Mesenchymal stem cell (in vitro differentiated cells and primary cell): ENCODE results near the gene CSF2RB.

ENCODE experiments used
- DNase-seq: peaks from one replicate; pipeline ENCODE4 v3.0.0-alpha.2; 2013
- H2AFZ ChIP-seq: one replicate; pipeline ENCODE4 v1.6.1; 2013; ENCODE audit warnings: low read depth, mild to moderate bottlenecking, control low read depth, inconsistent platforms, low read length, moderate library complexity
- H2AK5ac ChIP-seq: 2 replicates; pipeline ENCODE4 v1.6.1; 2013; ENCODE audit warnings: low read length, moderate library complexity, mild to moderate bottlenecking, inconsistent platforms; ENCODE audit not compliant: severe bottlenecking
- H2BK120ac ChIP-seq: one replicate; pipeline ENCODE4 v1.6.1; 2013; ENCODE audit warnings: low read depth, mild to moderate bottlenecking, inconsistent platforms, low read length, moderate library complexity
- H2BK12ac ChIP-seq, 2 experiments: one replicate each; pipeline ENCODE4 v1.6.1; 2013; ENCODE audit warnings: inconsistent platforms in 2 of 2, low read length in 2 of 2, mild to moderate bottlenecking in 2 of 2, moderate library complexity in 2 of 2, control low read depth in 1 of 2
- H2BK15ac ChIP-seq: one replicate; pipeline ENCODE4 v1.6.1; 2013; ENCODE audit warnings: mild to moderate bottlenecking, low read depth, inconsistent platforms; ENCODE audit not compliant: poor library complexity, severe bottlenecking
- H2BK5ac ChIP-seq: 2 replicates; pipeline ENCODE4 v1.6.1; 2013; ENCODE audit warnings: low read depth, mild to moderate bottlenecking, low read length, control low read depth, inconsistent platforms; ENCODE audit not compliant: poor library complexity, severe bottlenecking
- H3K14ac ChIP-seq, 2 experiments: one replicate each; pipeline ENCODE4 v1.6.1; 2013; ENCODE audit warnings: inconsistent platforms in 2 of 2, low read length in 2 of 2, control low read depth in 1 of 2, mild to moderate bottlenecking in 1 of 2, moderate library complexity in 1 of 2
- H3K18ac ChIP-seq, 2 experiments: one replicate each; pipeline ENCODE4 v1.6.1; 2013; ENCODE audit warnings: inconsistent platforms in 2 of 2, low read length in 2 of 2, control low read depth in 1 of 2, low read depth in 1 of 2, mild to moderate bottlenecking in 1 of 2
- H3K23ac ChIP-seq, 2 experiments: one replicate each; pipeline ENCODE4 v1.6.1; 2013; ENCODE audit warnings: inconsistent platforms in 2 of 2, low read length in 2 of 2, mild to moderate bottlenecking in 2 of 2, moderate library complexity in 2 of 2, control low read depth in 1 of 2
- H3K27ac ChIP-seq: 2 replicates; pipeline ENCODE4 v1.5.1; 2013; ENCODE audit warnings: mild to moderate bottlenecking, moderate library complexity, low read length, control low read depth, inconsistent platforms; ENCODE audit not compliant: poor library complexity, severe bottlenecking
- H3K27me3 ChIP-seq, 2 experiments: 2 replicates each; pipeline versions ENCODE4 v1.6.1 to v1.7.0; 2013; ENCODE audit warnings: low read length in 2 of 2, mild to moderate bottlenecking in 2 of 2, moderate library complexity in 2 of 2, control low read depth in 1 of 2, inconsistent platforms in 1 of 2; ENCODE audit not compliant: control insufficient read depth in 1 of 2, insufficient read depth in 1 of 2
- H3K36me3 ChIP-seq, 2 experiments: 2 replicates each; pipeline versions ENCODE4 v1.6.1 to v1.7.0; 2013; ENCODE audit warnings: low read length in 2 of 2, control low read depth in 1 of 2, inconsistent platforms in 1 of 2, low read depth in 1 of 2, mild to moderate bottlenecking in 1 of 2; ENCODE audit not compliant: insufficient read depth in 2 of 2, control insufficient read depth in 1 of 2
- H3K4ac ChIP-seq, 2 experiments: one replicate each; pipeline ENCODE4 v1.6.1; 2013; ENCODE audit warnings: inconsistent platforms in 2 of 2, low read length in 2 of 2, mild to moderate bottlenecking in 2 of 2, moderate library complexity in 2 of 2, control low read depth in 1 of 2, low read depth in 1 of 2
- H3K4me1 ChIP-seq: 2 replicates; pipeline ENCODE4 v1.6.1; 2013; ENCODE audit warnings: low read depth, low read length, control low read depth; ENCODE audit not compliant: control insufficient read depth, insufficient read depth
- H3K4me2 ChIP-seq: 2 replicates; pipeline ENCODE4 v1.6.1; 2013; ENCODE audit warnings: low read length, mild to moderate bottlenecking, inconsistent platforms; ENCODE audit not compliant: poor library complexity, severe bottlenecking
- H3K4me3 ChIP-seq, 2 experiments: 2 replicates each; pipeline versions ENCODE4 v1.5.1 to v1.7.0; 2013; ENCODE audit warnings: low read length in 2 of 2, mild to moderate bottlenecking in 2 of 2, control low read depth in 1 of 2, low read depth in 1 of 2; ENCODE audit not compliant: insufficient read depth in 1 of 2
- H3K79me1 ChIP-seq: replicated peaks from 2 replicates; pipeline ENCODE4 v1.6.1; 2013; ENCODE audit warnings: mild to moderate bottlenecking, control low read depth, low read length, inconsistent platforms; ENCODE audit not compliant: poor library complexity, severe bottlenecking
- H3K9ac ChIP-seq: 2 replicates; pipeline ENCODE4 v1.7.0; 2013; ENCODE audit warnings: mild to moderate bottlenecking, low read length, moderate library complexity
- H3K9me3 ChIP-seq: 2 replicates; pipeline ENCODE4 v1.7.0; 2013; ENCODE audit warnings: mild to moderate bottlenecking, low read length; ENCODE audit not compliant: control insufficient read depth
- H4K8ac ChIP-seq: one replicate; pipeline ENCODE4 v1.6.1; 2013; ENCODE audit warnings: inconsistent platforms, mild to moderate bottlenecking, low read length, moderate library complexity
- H4K91ac ChIP-seq: one replicate; pipeline ENCODE4 v1.6.1; 2013; ENCODE audit warnings: mild to moderate bottlenecking, low read length, inconsistent platforms
- WGBS: methylation state at CpG from one replicate; pipeline ENCODE4 v1.1.7; 2013; ENCODE audit warnings: mixed read lengths; 5-methylcytosine and 5-hydroxymethylcytosine counted together

CSF2RB gene

GRCh38 chr22:36963302-36963701 is 49.9 kb downstream of the CSF2RB start:
- H4K8ac ChIP-seq, result no peak overlapping the region
- DNase-seq, result no peak
- no peak overlapping the region for H3K9ac ChIP-seq
- H3K4me3 ChIP-seq, result no peak overlapping the region
- no peak overlapping the region for H3K4me2 ChIP-seq
- no peaks in the 10 kb centered on the region for H3K4me1 ChIP-seq
- H2BK12ac ChIP-seq, result no peak overlapping the region
- H3K4ac ChIP-seq, result no peak overlapping the region
- H2AK5ac ChIP-seq, result no peak overlapping the region
- H3K27ac ChIP-seq, result no peak overlapping the region
- H3K27me3 ChIP-seq, result peaks cover 33 to 43% of the 10 kb centered on the region in 2 experiments
- H2BK5ac ChIP-seq, result no peak overlapping the region
- H3K9me3 ChIP-seq, result no peaks in the 10 kb centered on the region
- H3K79me1 ChIP-seq, result no peaks in the 10 kb centered on the region
- H2AFZ ChIP-seq, result no peak overlapping the region
- no peak overlapping the region for H3K23ac ChIP-seq
- H4K91ac ChIP-seq, result no peak overlapping the region
- H3K36me3 ChIP-seq, result no peaks in the 10 kb centered on the region
- no peak overlapping the region for H3K18ac ChIP-seq
- H3K14ac ChIP-seq, result no peak overlapping the region
- no peak overlapping the region for H2BK15ac ChIP-seq
- no peak overlapping the region for H2BK120ac ChIP-seq
- 40% methylated on average over 1 of the region's 2 CpGs for WGBS

GRCh38 chr22:36964106-36964505 is 50.7 kb downstream of the CSF2RB start:
- no peak overlapping the region for H3K9ac ChIP-seq
- H4K8ac ChIP-seq, result no peak overlapping the region
- no peaks in the 10 kb centered on the region for H3K79me1 ChIP-seq
- DNase-seq, result no peak
- no peaks in the 10 kb centered on the region for H3K4me1 ChIP-seq
- no peak overlapping the region for H3K14ac ChIP-seq
- no peak overlapping the region for H3K18ac ChIP-seq
- no peak overlapping the region for H3K4ac ChIP-seq
- H2BK12ac ChIP-seq, result no peak overlapping the region
- no peaks in the 10 kb centered on the region for H3K9me3 ChIP-seq
- no peak overlapping the region for H3K27ac ChIP-seq
- no peak overlapping the region for H3K4me3 ChIP-seq
- H2BK5ac ChIP-seq, result no peak overlapping the region
- H3K4me2 ChIP-seq, result no peak overlapping the region
- H3K27me3 ChIP-seq, result peaks cover 33 to 42% of the 10 kb centered on the region in 2 experiments
- H3K23ac ChIP-seq, result no peak overlapping the region
- H2AK5ac ChIP-seq, result no peak overlapping the region
- no peak overlapping the region for H2BK15ac ChIP-seq
- H4K91ac ChIP-seq, result no peak overlapping the region
- no peaks in the 10 kb centered on the region for H3K36me3 ChIP-seq
- H2AFZ ChIP-seq, result no peak overlapping the region
- no peak overlapping the region for H2BK120ac ChIP-seq

- DNase-seq, result no peak
- no peak overlapping the region for H3K14ac ChIP-seq
These were observed 52.3 kb downstream of the CSF2RB start for GRCh38 chr22:36965696-36966095.

GRCh38 chr22:36966851-36967540 is 53.6 kb downstream of the CSF2RB start:
- Histone ChIP-seq H3K4me3 (no peak overlapping the region), H3K4ac (no peak overlapping the region), H4K8ac (no peak overlapping the region), H3K4me2 (no peak overlapping the region), H3K23ac (no peak overlapping the region), H3K79me1 (no peaks in the 10 kb centered on the region), H3K36me3 (no peaks in the 10 kb centered on the region), H3K9me3 (no peaks in the 10 kb centered on the region), H2BK15ac (no peak overlapping the region), H3K14ac (no peak overlapping the region), H2BK5ac (no peak overlapping the region), H4K91ac (no peak overlapping the region), H3K4me1 (no peaks in the 10 kb centered on the region), H2BK120ac (no peak overlapping the region), H3K27ac (no peak overlapping the region), H2BK12ac (no peak overlapping the region), H2AFZ (no peak overlapping the region), H3K27me3 (peaks cover 21 to 26% of the 10 kb centered on the region in 2 experiments), H2AK5ac (no peak overlapping the region), H3K18ac (no peak overlapping the region), H3K9ac (no peak overlapping the region)
- DNase-seq, result no peak
- 76% methylated on average over 11 of the region's 11 CpGs for WGBS

More at GRCh38 chr22:36965696-36966095, 52.3 kb downstream of the CSF2RB start:
- H3K4ac ChIP-seq, result no peak overlapping the region
- no peak overlapping the region for H3K27ac ChIP-seq
- H4K8ac ChIP-seq, result no peak overlapping the region
- no peak overlapping the region for H3K9ac ChIP-seq
- no peaks in the 10 kb centered on the region for H3K4me1 ChIP-seq
- H3K27me3 ChIP-seq, result peaks cover 19 to 29% of the 10 kb centered on the region in 2 experiments
- H3K36me3 ChIP-seq, result no peaks in the 10 kb centered on the region
- H2BK12ac ChIP-seq, result no peak overlapping the region
- H3K9me3 ChIP-seq, result no peaks in the 10 kb centered on the region
- H2AK5ac ChIP-seq, result no peak overlapping the region
- no peak overlapping the region for H3K18ac ChIP-seq
- no peaks in the 10 kb centered on the region for H3K79me1 ChIP-seq
- no peak overlapping the region for H2BK15ac ChIP-seq
- no peak overlapping the region for H3K23ac ChIP-seq
- no peak overlapping the region for H2BK5ac ChIP-seq
- H3K4me3 ChIP-seq, result no peak overlapping the region
- H3K4me2 ChIP-seq, result no peak overlapping the region
- 58% methylated on average over 2 of the region's 2 CpGs for WGBS
- no peak overlapping the region for H2BK120ac ChIP-seq
- H2AFZ ChIP-seq, result no peak overlapping the region
- H4K91ac ChIP-seq, result no peak overlapping the region
